ENCODE data around the gene AKT3. TPM values are rescaled to one million over a fixed set of nuclear protein-coding genes. Genes with fewer than 3 reads are reported as not detected.

Gene AKT3
- total RNA-seq, 2 experiments from 2014 or later = 80.4 to 88.5 TPM

DNA sequence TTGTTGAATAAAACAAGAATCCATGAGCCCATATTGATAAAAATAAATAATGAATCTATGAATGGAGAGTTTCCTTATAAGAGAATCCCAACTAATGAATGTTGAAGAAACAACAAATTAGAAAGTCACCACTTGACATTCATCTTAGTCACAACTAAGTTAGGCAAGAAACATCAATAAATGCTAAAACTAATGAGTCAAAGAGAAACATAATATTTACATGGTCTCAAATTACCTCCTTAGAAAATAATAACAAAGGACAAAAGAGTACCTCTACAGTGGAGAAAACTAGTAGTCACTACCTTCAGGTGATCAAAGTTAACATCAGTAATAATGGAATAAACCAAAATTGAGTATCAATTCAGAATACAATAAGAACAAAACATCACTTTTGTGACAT, 93.5 kb downstream of the AKT3 start:
- Histone ChIP-seq H3K27me3 (ENCODE audit: control insufficient read depth in 1 of 2, insufficient read depth in 2 of 2, low read length in 2 of 2) (no peaks in the 10 kb centered on the region), H3K36me3 (ENCODE audit: insufficient read depth, low read length) (no peaks in the 10 kb centered on the region), H3K4me3 (ENCODE audit: low read length) (no peak overlapping the region), H3K27ac (ENCODE audit: low read depth in 1 of 2, low read length in 2 of 2) (no peak overlapping the region), H3K9me3 (ENCODE audit: control insufficient read depth in 1 of 2, insufficient read depth in 1 of 2, low read length in 2 of 2) (no peaks in the 10 kb centered on the region), H3K4me1 (ENCODE audit: insufficient read depth, low read length) (peaks cover 8% of the 10 kb centered on the region)
- ChIA-PET POLR2A (no interaction called here), CTCF (no interaction called here)
- intact Hi-C loops (cut with DNase I, micrococcal nuclease) = no loop called here
- TF ChIP-seq, protein P1, sequence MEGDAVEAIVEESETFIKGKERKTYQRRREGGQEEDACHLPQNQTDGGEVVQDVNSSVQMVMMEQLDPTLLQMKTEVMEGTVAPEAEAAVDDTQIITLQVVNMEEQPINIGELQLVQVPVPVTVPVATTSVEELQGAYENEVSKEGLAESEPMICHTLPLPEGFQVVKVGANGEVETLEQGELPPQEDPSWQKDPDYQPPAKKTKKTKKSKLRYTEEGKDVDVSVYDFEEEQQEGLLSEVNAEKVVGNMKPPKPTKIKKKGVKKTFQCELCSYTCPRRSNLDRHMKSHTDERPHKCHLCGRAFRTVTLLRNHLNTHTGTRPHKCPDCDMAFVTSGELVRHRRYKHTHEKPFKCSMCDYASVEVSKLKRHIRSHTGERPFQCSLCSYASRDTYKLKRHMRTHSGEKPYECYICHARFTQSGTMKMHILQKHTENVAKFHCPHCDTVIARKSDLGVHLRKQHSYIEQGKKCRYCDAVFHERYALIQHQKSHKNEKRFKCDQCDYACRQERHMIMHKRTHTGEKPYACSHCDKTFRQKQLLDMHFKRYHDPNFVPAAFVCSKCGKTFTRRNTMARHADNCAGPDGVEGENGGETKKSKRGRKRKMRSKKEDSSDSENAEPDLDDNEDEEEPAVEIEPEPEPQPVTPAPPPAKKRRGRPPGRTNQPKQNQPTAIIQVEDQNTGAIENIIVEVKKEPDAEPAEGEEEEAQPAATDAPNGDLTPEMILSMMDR (IDR thresholded peaks at IDR 0.05) = no peak
- peak overlapping the region; percentile 65 for H3K27ac Mint-ChIP-seq
- H3K4me3 Mint-ChIP-seq = no peak overlapping the region
- ATAC-seq (ENCODE audit: poor library complexity) (no peak), DNase-seq (no peak)
- no peaks in the 10 kb centered on the region for H3K36me3 Mint-ChIP-seq (ENCODE audit: low read depth)
- H3K4me1 Mint-ChIP-seq (ENCODE audit: low read depth) = peaks cover 72% of the 10 kb centered on the region
- H3K27me3 Mint-ChIP-seq = no peaks in the 10 kb centered on the region
- H3K9me3 Mint-ChIP-seq = no peaks in the 10 kb centered on the region

DNA sequence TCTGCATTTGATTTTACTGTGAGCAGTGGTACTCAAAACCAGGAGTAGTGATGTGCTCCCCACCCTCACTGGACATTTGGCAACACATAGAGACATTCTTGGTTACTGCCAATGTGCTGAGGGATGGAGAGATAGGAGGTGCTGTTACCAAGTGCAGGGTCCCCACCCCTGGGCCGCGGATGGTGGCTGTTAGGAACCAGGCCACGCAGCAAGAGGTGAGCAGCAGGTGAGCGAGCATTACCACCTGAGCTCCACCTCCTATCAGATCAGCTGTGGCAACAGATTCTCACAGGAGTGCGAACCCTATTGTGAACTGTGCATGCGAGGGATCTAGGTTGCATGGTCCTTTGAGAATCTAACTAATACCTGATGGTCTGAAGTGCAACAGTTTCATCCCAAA, 95.7 kb downstream of the AKT3 start:
- no peaks in the 10 kb centered on the region for H3K27me3 Mint-ChIP-seq
- POLR2A ChIA-PET = no interaction called here
- no peaks in the 10 kb centered on the region for H3K36me3 Mint-ChIP-seq (ENCODE audit: low read depth)
- peak overlapping the region; percentile 65 for H3K27ac Mint-ChIP-seq
- no peak overlapping the region for H3K27ac ChIP-seq (ENCODE audit: low read depth in 1 of 2, low read length in 2 of 2)
- TF ChIP-seq, protein P1 (IDR thresholded peaks at IDR 0.05) = no peak
- intact Hi-C loops (cut with DNase I, micrococcal nuclease) = loop anchor here in 1 of 2 experiments (5.0 kb wide), 2 partner anchors 93 to 518 kb away; no protein-coding TSS in a partner anchor
- DNase-seq (no peak), ATAC-seq (ENCODE audit: poor library complexity) (no peak)
- H3K4me1 Mint-ChIP-seq (ENCODE audit: low read depth) = peaks cover 71% of the 10 kb centered on the region
- H3K36me3 ChIP-seq (ENCODE audit: insufficient read depth, low read length) = no peaks in the 10 kb centered on the region
- H3K9me3 Mint-ChIP-seq = no peaks in the 10 kb centered on the region
- H3K4me3 ChIP-seq (ENCODE audit: low read length) = no peak overlapping the region
- H3K4me3 Mint-ChIP-seq = no peak overlapping the region
- H3K27me3 ChIP-seq (ENCODE audit: control insufficient read depth in 1 of 2, insufficient read depth in 2 of 2, low read length in 2 of 2) = no peaks in the 10 kb centered on the region
- CTCF ChIA-PET = no interaction called here
- H3K9me3 ChIP-seq (ENCODE audit: control insufficient read depth in 1 of 2, insufficient read depth in 1 of 2, low read length in 2 of 2) = no peaks in the 10 kb centered on the region
- H3K4me1 ChIP-seq (ENCODE audit: insufficient read depth, low read length) = peaks cover 8% of the 10 kb centered on the region

DNA sequence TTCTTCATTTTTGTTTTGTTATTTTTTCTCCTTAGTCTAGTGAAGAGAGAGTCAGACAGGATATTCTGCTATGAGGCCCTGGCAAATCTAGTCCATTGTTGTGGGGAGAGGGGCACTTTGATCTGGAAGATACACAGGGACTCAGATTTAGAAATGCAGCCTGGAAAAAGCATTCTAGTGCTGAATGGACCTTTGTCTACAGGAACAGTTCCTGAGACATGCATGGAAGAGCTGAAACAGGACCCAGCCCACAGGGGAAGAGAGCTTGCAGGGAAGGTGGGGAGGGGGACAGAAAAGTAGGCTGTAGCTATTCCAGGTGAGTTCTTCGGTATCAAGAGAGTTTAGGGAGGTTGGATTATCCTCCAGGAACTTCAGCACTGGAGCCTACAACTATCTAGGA, 98.5 kb downstream of the AKT3 start:
- ChIA-PET CTCF (interaction anchor here (0.7 kb wide), 1 partner anchor 16 kb away, joined by 3 read pairs; no protein-coding TSS in a partner anchor), POLR2A (no interaction called here)
- no peaks in the 10 kb centered on the region for H3K27me3 Mint-ChIP-seq
- H3K9me3 Mint-ChIP-seq = no peaks in the 10 kb centered on the region
- H3K36me3 Mint-ChIP-seq (ENCODE audit: low read depth) = no peaks in the 10 kb centered on the region
- TF ChIP-seq, protein P1 (IDR thresholded peaks at IDR 0.05) = no peak
- intact Hi-C loops (cut with DNase I, micrococcal nuclease) = loop anchor here in 1 of 2 experiments (5.0 kb wide), 2 partner anchors 96 to 521 kb away; no protein-coding TSS in a partner anchor
- ATAC-seq (ENCODE audit: poor library complexity) (no peak), DNase-seq (no peak)
- peaks cover 66% of the 10 kb centered on the region for H3K4me1 Mint-ChIP-seq (ENCODE audit: low read depth)
- peak overlapping the region; percentile 71 for H3K27ac Mint-ChIP-seq
- no peak overlapping the region for H3K4me3 Mint-ChIP-seq
- H3K27me3 ChIP-seq (ENCODE audit: control insufficient read depth in 1 of 2, insufficient read depth in 2 of 2, low read length in 2 of 2) = no peaks in the 10 kb centered on the region
- no peaks in the 10 kb centered on the region for H3K9me3 ChIP-seq (ENCODE audit: control insufficient read depth in 1 of 2, insufficient read depth in 1 of 2, low read length in 2 of 2)
- no peak overlapping the region for H3K27ac ChIP-seq (ENCODE audit: low read depth in 1 of 2, low read length in 2 of 2)
- no peak overlapping the region for H3K4me3 ChIP-seq (ENCODE audit: low read length)
- peaks cover 8% of the 10 kb centered on the region for H3K4me1 ChIP-seq (ENCODE audit: insufficient read depth, low read length)
- no peaks in the 10 kb centered on the region for H3K36me3 ChIP-seq (ENCODE audit: insufficient read depth, low read length)
